NCI-H226 (cell line): ENCODE results near the gene PAM.

Experiments
- DNase-seq: peaks from one replicate; pipeline ENCODE4 v3.0.0-alpha.2; 2015

The PAM gene

GRCh38 chr5:102815540-102816332 lies 60.6 kb downstream of the PAM start:
- DNase-seq, result no peak

- no peak for DNase-seq
These were observed 63.2 kb downstream of the PAM start for GRCh38 chr5:102818345-102818744.

- DNase-seq, result no peak
These were observed 63.8 kb downstream of the PAM start for GRCh38 chr5:102818934-102819333.

- no peak for DNase-seq
These were observed 64.5 kb downstream of the PAM start for GRCh38 chr5:102819634-102820033.

- no peak for DNase-seq
These were observed 68.4 kb downstream of the PAM start for GRCh38 chr5:102823441-102823874.

GRCh38 chr5:102826629-102827028 lies 71.5 kb downstream of the PAM start:
- no peak for DNase-seq

GRCh38 chr5:102830241-102830640 lies 75.1 kb downstream of the PAM start:
- DNase-seq, result no peak

GRCh38 chr5:102832445-102832844 lies 77.3 kb downstream of the PAM start:
- DNase-seq, result no peak

GRCh38 chr5:102833146-102833545 lies 78.0 kb downstream of the PAM start:
- DNase-seq, result no peak

GRCh38 chr5:102834438-102834964 lies 79.4 kb downstream of the PAM start:
- DNase-seq, result no peak

- no peak for DNase-seq
These were observed 80.6 kb downstream of the PAM start for GRCh38 chr5:102835717-102836116.

GRCh38 chr5:102841021-102841420 lies 85.9 kb downstream of the PAM start:
- DNase-seq, result no peak

GRCh38 chr5:102843997-102844396 lies 88.9 kb downstream of the PAM start:
- no peak for DNase-seq

- DNase-seq, result no peak
These were observed 89.9 kb downstream of the PAM start for GRCh38 chr5:102845041-102845440.

- no peak for DNase-seq
These were observed 95.4 kb downstream of the PAM start for GRCh38 chr5:102850503-102850902.

- no peak for DNase-seq
These were observed 98.6 kb downstream of the PAM start for GRCh38 chr5:102853680-102854079.

GRCh38 chr5:102855681-102856388 lies 100.7 kb downstream of the PAM start:
- DNase-seq, result no peak

- peak; percentile 21 for DNase-seq
These were observed 101.3 kb downstream of the PAM start for GRCh38 chr5:102856389-102856777.

GRCh38 chr5:102857076-102857818 lies 102.1 kb downstream of the PAM start:
- no peak for DNase-seq

GRCh38 chr5:102858221-102858620 lies 103.1 kb downstream of the PAM start:
- no peak for DNase-seq

- peak; percentile 40 for DNase-seq
These were observed 103.7 kb downstream of the PAM start for GRCh38 chr5:102858808-102859207.

- DNase-seq, result no peak
These were observed 104.9 kb downstream of the PAM start for GRCh38 chr5:102860035-102860434.

- no peak for DNase-seq
These were observed 108.0 kb downstream of the PAM start for GRCh38 chr5:102863058-102863457.
